Astrocyte (in vitro differentiated cells and primary cell): ENCODE data around the gene PLPP3. TPM values are rescaled to one million over a fixed set of nuclear protein-coding genes. Genes with fewer than 3 reads are reported as not detected.

ENCODE experiments used
- DNase-seq: peaks from one replicate; pipeline ENCODE4 v3.0.0-alpha.2; 2010; ENCODE audit warnings: low read depth
- FAIRE-seq: peaks from 2 replicates; lab custom pipeline; 2011; peaks lifted over from hg19 to GRCh38; lab: Jason Lieb, UNC
- H2AFZ ChIP-seq: 2 replicates; pipeline ENCODE4 v1.6.0; 2012; ENCODE audit warnings: low read depth, low read length, inconsistent platforms
- H3K27ac ChIP-seq: 2 replicates; pipeline ENCODE4 v1.5.1; 2011; ENCODE audit warnings: low read depth, low read length, inconsistent platforms
- H3K27me3 ChIP-seq: 2 replicates; pipeline ENCODE4 v1.6.0; 2011; ENCODE audit warnings: low read length, inconsistent platforms; ENCODE audit not compliant: insufficient read depth
- H3K36me3 ChIP-seq: 2 replicates; pipeline ENCODE4 v1.5.1; 2011; ENCODE audit warnings: low read length, inconsistent platforms; ENCODE audit not compliant: insufficient read depth
- H3K4me1 ChIP-seq: 2 replicates; pipeline ENCODE4 v1.5.1; 2011; ENCODE audit warnings: low read length, inconsistent platforms; ENCODE audit not compliant: insufficient read depth
- H3K4me2 ChIP-seq: 2 replicates; pipeline ENCODE4 v1.6.0; 2012; ENCODE audit warnings: low read length, inconsistent platforms
- H3K4me3 ChIP-seq: 2 replicates; pipeline ENCODE4 v1.5.1; 2011; ENCODE audit warnings: low read depth, mild to moderate bottlenecking, low read length, inconsistent platforms; ENCODE audit not compliant: insufficient read depth
- H3K79me2 ChIP-seq: 2 replicates; pipeline ENCODE4 v1.6.0; 2012; ENCODE audit warnings: mild to moderate bottlenecking, low read length, inconsistent platforms; ENCODE audit not compliant: insufficient read depth
- H3K9ac ChIP-seq: 2 replicates; pipeline ENCODE4 v1.6.0; 2012; ENCODE audit warnings: mild to moderate bottlenecking, low read length, inconsistent platforms
- H3K9me3 ChIP-seq: 2 replicates; pipeline ENCODE4 v1.5.1; 2012; ENCODE audit warnings: low read depth, mild to moderate bottlenecking, low read length, inconsistent platforms; ENCODE audit not compliant: insufficient read depth
- H4K20me1 ChIP-seq: 2 replicates; pipeline ENCODE4 v1.6.0; 2012; ENCODE audit warnings: low read length, inconsistent platforms; ENCODE audit not compliant: insufficient read depth
- H3K27ac Mint-ChIP-seq: one replicate; pipeline ENCODE4 v1.8.0; 2021; ENCODE audit warnings: mild to moderate bottlenecking, mixed read lengths; ENCODE audit not compliant: unreplicated experiment
- H3K27me3 Mint-ChIP-seq: one replicate; pipeline ENCODE4 v1.8.0; 2021; ENCODE audit warnings: low read depth, mixed read lengths; ENCODE audit not compliant: unreplicated experiment
- H3K36me3 Mint-ChIP-seq: one replicate; pipeline ENCODE4 v1.8.0; 2021; ENCODE audit warnings: low read depth, mixed read lengths; ENCODE audit not compliant: unreplicated experiment
- H3K4me1 Mint-ChIP-seq: one replicate; pipeline ENCODE4 v1.8.0; 2021; ENCODE audit warnings: low read depth, mixed read lengths; ENCODE audit not compliant: unreplicated experiment
- H3K4me3 Mint-ChIP-seq: one replicate; pipeline ENCODE4 v1.8.0; 2021; ENCODE audit warnings: mild to moderate bottlenecking, moderate library complexity, mixed read lengths; ENCODE audit not compliant: unreplicated experiment
- H3K9me3 Mint-ChIP-seq: one replicate; pipeline ENCODE4 v1.8.0; 2021; ENCODE audit warnings: mild to moderate bottlenecking, mixed read lengths; ENCODE audit not compliant: unreplicated experiment
- EZH2 ChIP-seq: IDR thresholded peaks from 2 replicates; pipeline ENCODE4 v1.6.1; 2012; ENCODE audit warnings: mild to moderate bottlenecking, low read length, inconsistent platforms; ENCODE audit not compliant: insufficient read depth
- total RNA-seq: library from RNA; stranded (reverse); gene quantifications from 2 replicates; pipeline ENCODE4 v1.2.1, GENCODE V29; 2021
- TF ChIP-seq, protein P1 (sequence below): IDR thresholded peaks from 2 replicates; pipeline ENCODE4 v1.5.1; 2011; ENCODE audit warnings: low read depth, mild to moderate bottlenecking, inconsistent platforms, low read length, moderate library complexity; ENCODE audit not compliant: insufficient read depth

The PLPP3 gene
- total RNA-seq, 1 donor from 2014 or later = 2.2 TPM

DNA sequence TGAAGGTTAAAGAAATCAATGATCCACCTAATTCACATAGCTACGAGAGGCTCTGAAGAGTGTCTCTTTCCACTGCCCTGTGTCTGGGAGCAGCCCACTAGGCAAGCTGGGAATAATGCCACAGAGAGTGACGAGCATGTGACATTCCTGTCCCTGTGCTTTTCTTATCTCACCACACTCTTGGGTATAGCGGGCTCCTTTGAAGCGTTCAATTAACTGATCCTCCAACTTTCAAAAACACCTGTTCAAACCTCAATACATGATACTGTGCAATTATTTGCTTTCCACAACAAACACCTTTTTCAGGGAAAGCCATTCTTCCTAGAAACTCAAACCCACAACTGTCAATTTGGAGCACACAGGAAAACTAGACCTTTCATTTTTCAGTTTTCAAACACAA is 43.4 kb downstream of the PLPP3 start:
- TF ChIP-seq EZH2 = no peak
- no peak overlapping the region for H3K4me3 ChIP-seq
- H3K27me3 Mint-ChIP-seq = peaks cover 8% of the 10 kb centered on the region
- no peak for FAIRE-seq
- H3K4me2 ChIP-seq = no peak overlapping the region
- H3K36me3 Mint-ChIP-seq = no peaks in the 10 kb centered on the region
- H3K27me3 ChIP-seq = no peaks in the 10 kb centered on the region
- H3K79me2 ChIP-seq = peaks cover 6% of the 10 kb centered on the region
- H3K4me1 ChIP-seq = no peaks in the 10 kb centered on the region
- no peaks in the 10 kb centered on the region for H3K9me3 ChIP-seq
- H3K4me3 Mint-ChIP-seq = no peak overlapping the region
- H3K9me3 Mint-ChIP-seq = peaks cover 2% of the 10 kb centered on the region
- DNase-seq = no peak
- peaks cover 10% of the 10 kb centered on the region for H3K36me3 ChIP-seq
- no peaks in the 10 kb centered on the region for H3K4me1 Mint-ChIP-seq
- H2AFZ ChIP-seq = no peak overlapping the region
- H4K20me1 ChIP-seq = peaks cover 22% of the 10 kb centered on the region
- H3K27ac ChIP-seq = no peak overlapping the region
- H3K9ac ChIP-seq = no peak overlapping the region
- H3K27ac Mint-ChIP-seq = no peak overlapping the region

DNA sequence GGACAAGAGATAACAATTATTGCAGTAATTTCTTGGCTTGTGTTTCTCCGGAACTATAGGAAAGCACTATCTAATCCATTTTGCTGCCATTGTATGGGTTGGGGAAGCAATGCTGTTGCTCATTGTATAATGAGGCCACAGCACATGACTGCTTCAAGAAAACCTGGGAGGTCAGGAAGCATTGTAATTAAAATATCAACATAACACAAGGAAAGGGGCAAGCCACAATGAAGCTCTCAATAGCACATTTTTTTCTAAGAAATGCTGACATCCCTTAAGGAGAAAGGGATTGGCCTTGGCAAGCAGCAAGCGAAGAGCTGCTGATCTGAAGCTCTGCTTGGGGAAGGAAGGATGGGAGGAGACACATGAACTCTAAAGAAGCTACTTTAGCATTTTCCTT is 44.0 kb downstream of the PLPP3 start:
- Histone ChIP-seq H3K36me3 (peaks cover 10% of the 10 kb centered on the region), H3K9ac (no peak overlapping the region), H3K4me3 (no peak overlapping the region), H3K9me3 (no peaks in the 10 kb centered on the region), H3K79me2 (peaks cover 6% of the 10 kb centered on the region), H4K20me1 (peaks cover 21% of the 10 kb centered on the region), H3K4me1 (no peaks in the 10 kb centered on the region), H3K4me2 (no peak overlapping the region), H2AFZ (no peak overlapping the region), H3K27ac (no peak overlapping the region), H3K27me3 (no peaks in the 10 kb centered on the region)
- peaks cover 8% of the 10 kb centered on the region for H3K27me3 Mint-ChIP-seq
- H3K27ac Mint-ChIP-seq = no peak overlapping the region
- TF ChIP-seq, protein P1, sequence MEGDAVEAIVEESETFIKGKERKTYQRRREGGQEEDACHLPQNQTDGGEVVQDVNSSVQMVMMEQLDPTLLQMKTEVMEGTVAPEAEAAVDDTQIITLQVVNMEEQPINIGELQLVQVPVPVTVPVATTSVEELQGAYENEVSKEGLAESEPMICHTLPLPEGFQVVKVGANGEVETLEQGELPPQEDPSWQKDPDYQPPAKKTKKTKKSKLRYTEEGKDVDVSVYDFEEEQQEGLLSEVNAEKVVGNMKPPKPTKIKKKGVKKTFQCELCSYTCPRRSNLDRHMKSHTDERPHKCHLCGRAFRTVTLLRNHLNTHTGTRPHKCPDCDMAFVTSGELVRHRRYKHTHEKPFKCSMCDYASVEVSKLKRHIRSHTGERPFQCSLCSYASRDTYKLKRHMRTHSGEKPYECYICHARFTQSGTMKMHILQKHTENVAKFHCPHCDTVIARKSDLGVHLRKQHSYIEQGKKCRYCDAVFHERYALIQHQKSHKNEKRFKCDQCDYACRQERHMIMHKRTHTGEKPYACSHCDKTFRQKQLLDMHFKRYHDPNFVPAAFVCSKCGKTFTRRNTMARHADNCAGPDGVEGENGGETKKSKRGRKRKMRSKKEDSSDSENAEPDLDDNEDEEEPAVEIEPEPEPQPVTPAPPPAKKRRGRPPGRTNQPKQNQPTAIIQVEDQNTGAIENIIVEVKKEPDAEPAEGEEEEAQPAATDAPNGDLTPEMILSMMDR = no peak
- no peak for TF ChIP-seq EZH2
- peaks cover 2% of the 10 kb centered on the region for H3K9me3 Mint-ChIP-seq
- H3K4me3 Mint-ChIP-seq = no peak overlapping the region
- H3K4me1 Mint-ChIP-seq = no peaks in the 10 kb centered on the region
- DNase-seq = no peak
- no peaks in the 10 kb centered on the region for H3K36me3 Mint-ChIP-seq
- FAIRE-seq = no peak

DNA sequence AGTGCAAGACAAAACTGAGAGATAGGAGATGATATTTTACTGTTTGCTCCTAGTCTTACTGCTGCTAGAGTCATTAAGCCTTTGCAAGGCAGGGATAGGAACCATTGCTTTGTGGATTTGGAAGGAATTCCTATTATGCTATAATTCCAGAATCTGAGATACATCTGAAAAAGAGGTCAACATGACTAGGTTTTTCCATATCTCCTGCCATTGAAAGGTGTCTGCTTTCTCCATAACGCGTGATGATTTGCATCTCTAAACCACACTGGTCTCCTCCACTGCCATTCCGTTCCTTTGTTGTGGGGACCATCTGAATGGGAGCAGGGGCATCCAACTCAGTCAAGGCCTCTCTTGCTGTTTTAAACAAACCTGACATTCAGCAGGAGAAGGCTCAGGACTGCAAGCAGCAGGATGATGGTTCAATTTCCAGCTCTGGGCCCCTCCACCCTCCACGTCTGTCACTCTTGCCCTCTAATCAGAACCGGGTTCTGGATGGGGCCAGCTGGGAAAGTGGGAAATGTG is 45.2 kb downstream of the PLPP3 start:
- Histone ChIP-seq H3K36me3 (peaks cover 10% of the 10 kb centered on the region), H3K4me1 (no peaks in the 10 kb centered on the region), H3K27ac (no peak overlapping the region), H3K9me3 (no peaks in the 10 kb centered on the region), H3K79me2 (peaks cover 12% of the 10 kb centered on the region), H2AFZ (no peak overlapping the region), H3K27me3 (no peaks in the 10 kb centered on the region), H3K4me2 (no peak overlapping the region), H3K9ac (no peak overlapping the region), H3K4me3 (no peak overlapping the region), H4K20me1 (peaks cover 25% of the 10 kb centered on the region)
- Mint-ChIP-seq H3K27ac (no peak overlapping the region), H3K36me3 (no peaks in the 10 kb centered on the region), H3K27me3 (peaks cover 10% of the 10 kb centered on the region), H3K9me3 (peaks cover 2% of the 10 kb centered on the region), H3K4me1 (no peaks in the 10 kb centered on the region), H3K4me3 (no peak overlapping the region)
- TF ChIP-seq, protein P1 = no peak
- TF ChIP-seq EZH2 = no peak
- FAIRE-seq = no peak
- DNase-seq = no peak
